Endothelial cell of hepatic sinusoid (primary cell): ENCODE results near the gene SUPV3L1.
"Not testable (repeated sequence)": the region's sequence is repeated elsewhere in the genome, so short reads cannot be mapped to it uniquely, and the experiment has no call there.

ENCODE experiments used
- in situ Hi-C: cut with HindIII; loops from 2 replicates; pipeline ENCODE4 v1.10.0; 2017; ENCODE audit warnings: low sequenced_read_pairs

Gene SUPV3L1

GRCh38 chr10:69251417-69251816, 71.4 kb downstream of the SUPV3L1 start:
- in situ Hi-C loops: not testable (repeated sequence)

DNA sequence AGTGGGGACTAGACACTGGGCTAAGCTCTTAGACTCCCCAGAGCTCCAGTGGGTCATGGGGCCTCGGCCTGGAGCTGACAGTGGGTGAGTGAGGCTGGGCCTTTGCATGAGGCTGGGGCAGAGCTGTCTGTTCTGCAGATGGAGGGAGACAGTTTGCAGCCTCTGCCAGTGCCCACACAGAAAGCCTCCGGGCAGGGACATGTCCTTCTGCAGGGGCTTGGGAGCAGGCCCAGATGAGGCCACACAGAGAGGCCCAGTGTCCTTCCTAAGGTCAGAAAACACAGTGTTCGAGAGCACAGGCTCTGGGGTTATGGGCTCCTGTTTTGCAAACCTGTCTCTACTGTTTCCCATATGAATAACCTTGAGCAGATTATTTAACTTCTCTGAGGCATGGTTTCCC, 73.1 kb downstream of the SUPV3L1 start:
- in situ Hi-C loops: no loop called here

DNA sequence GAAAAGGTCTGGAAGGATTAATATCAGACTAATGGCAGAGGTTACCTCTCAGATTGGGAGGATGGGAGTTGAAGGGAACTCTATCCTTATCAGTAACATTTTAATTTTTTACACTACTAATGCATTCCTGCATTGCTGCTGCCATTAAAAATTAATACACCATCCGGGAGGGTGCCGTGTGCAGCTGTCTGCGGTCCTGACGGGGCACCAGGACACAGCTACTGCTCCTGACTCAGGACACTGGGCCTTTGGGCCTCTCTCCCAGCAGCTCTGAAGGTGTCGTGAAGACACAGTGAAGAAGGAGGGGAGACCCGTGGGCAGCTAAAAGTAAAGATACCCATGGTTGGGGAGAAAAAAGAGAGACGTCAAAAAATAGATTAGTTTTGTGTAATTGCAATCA, 74.8 kb downstream of the SUPV3L1 start:
- in situ Hi-C loops: no loop called here
